Measurements from ENCODE around the gene LONRF3. TPM values are rescaled to one million over a fixed set of nuclear protein-coding genes. Genes with fewer than 3 reads are reported as not detected.
"Not testable (repeated sequence)": the region's sequence is repeated elsewhere in the genome, so short reads cannot be mapped to it uniquely, and the experiment has no call there.

LONRF3 gene
- total RNA-seq, 2 experiments from 2014 or later = 1.7 to 1.9 TPM

DNA sequence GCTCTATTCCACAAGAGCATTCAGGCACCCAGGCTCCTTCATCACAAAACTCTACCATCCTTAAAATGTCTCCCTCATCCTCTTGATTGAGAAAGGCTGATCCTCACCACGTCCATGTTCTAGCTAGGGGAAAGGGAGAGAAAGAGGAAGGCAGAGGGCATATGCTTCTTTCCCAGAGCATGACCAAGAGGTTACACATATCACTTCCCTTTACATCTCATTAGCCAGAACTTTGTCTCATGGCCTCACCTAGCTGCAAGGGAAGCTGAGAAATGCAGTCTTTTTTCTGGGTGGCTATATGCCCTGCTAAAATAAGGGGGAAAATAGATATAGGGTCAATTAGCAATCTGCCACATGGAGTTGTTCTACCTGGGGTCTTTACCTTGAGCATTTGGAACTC lies 42.7 kb downstream of the LONRF3 start:
- Mint-ChIP-seq H3K9me3 (no peaks in the 10 kb centered on the region), H3K27ac (no peak overlapping the region), H3K36me3 (ENCODE audit: low read depth) (peaks cover 7% of the 10 kb centered on the region), H3K4me1 (ENCODE audit: low read depth) (peaks cover 18% of the 10 kb centered on the region), H3K4me3 (no peak overlapping the region), H3K27me3 (no peaks in the 10 kb centered on the region)
- TF ChIP-seq CTCF (IDR thresholded peaks at IDR 0.05) = no peak
- intact Hi-C loops (cut with micrococcal nuclease) = no loop called here
- ATAC-seq (no peak), DNase-seq (no peak)
- ChIA-PET POLR2A (no interaction called here), CTCF (interaction anchor here (3.3 kb wide), 1 partner anchor 12 kb away, joined by 18 read pairs; no protein-coding TSS in a partner anchor)

- Mint-ChIP-seq H3K27me3 (no peaks in the 10 kb centered on the region), H3K9me3 (no peaks in the 10 kb centered on the region), H3K4me3 (no peak overlapping the region), H3K27ac (no peak overlapping the region), H3K4me1 (ENCODE audit: low read depth) (no peaks in the 10 kb centered on the region), H3K36me3 (ENCODE audit: low read depth) (no peaks in the 10 kb centered on the region)
- DNase-seq (no peak), ATAC-seq (no peak)
- TF ChIP-seq CTCF (IDR thresholded peaks at IDR 0.05) = no peak
- intact Hi-C loops (cut with micrococcal nuclease) = no loop called here
- POLR2A ChIA-PET = no interaction called here
- CTCF ChIA-PET = no interaction called here
Observed at GRCh38 chrX:119025900-119026299, 51.5 kb downstream of the LONRF3 start.

DNA sequence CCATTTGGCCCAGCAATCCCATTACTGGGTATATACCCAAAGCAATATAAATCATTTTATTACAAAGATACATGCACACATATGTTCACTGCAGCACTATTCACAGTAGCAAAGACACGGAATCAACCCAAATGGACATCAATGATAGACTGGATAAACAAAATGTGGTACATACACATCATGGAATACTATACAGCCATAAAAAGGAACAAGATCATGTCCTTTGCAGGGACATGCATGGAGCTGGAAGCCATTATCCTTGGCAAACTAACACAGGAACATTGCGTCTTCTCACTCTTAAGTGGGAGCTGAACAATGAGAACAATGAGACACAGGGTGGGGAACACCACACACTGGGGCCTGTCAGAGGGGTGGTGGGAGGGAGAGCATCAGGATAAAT lies 51.9 kb downstream of the LONRF3 start:
- H3K9me3 Mint-ChIP-seq; H3K36me3 Mint-ChIP-seq (ENCODE audit: low read depth); intact Hi-C loops (cut with micrococcal nuclease); DNase-seq; H3K27me3 Mint-ChIP-seq; H3K4me3 Mint-ChIP-seq; H3K4me1 Mint-ChIP-seq (ENCODE audit: low read depth); H3K27ac Mint-ChIP-seq; ATAC-seq; POLR2A ChIA-PET; CTCF ChIA-PET: not testable (repeated sequence)

GRCh38 chrX:119027960-119028732 lies 53.7 kb downstream of the LONRF3 start:
- DNase-seq; H3K27ac Mint-ChIP-seq; H3K4me3 Mint-ChIP-seq; intact Hi-C loops (cut with micrococcal nuclease); POLR2A ChIA-PET; ATAC-seq; H3K36me3 Mint-ChIP-seq (ENCODE audit: low read depth); H3K27me3 Mint-ChIP-seq; H3K9me3 Mint-ChIP-seq; H3K4me1 Mint-ChIP-seq (ENCODE audit: low read depth): not testable (repeated sequence)
- CTCF ChIA-PET = interaction anchor here (1.0 to 1.1 kb wide), 2 partner anchors 22 to 23 kb away, joined by 3 read pairs; no protein-coding TSS in a partner anchor

DNA sequence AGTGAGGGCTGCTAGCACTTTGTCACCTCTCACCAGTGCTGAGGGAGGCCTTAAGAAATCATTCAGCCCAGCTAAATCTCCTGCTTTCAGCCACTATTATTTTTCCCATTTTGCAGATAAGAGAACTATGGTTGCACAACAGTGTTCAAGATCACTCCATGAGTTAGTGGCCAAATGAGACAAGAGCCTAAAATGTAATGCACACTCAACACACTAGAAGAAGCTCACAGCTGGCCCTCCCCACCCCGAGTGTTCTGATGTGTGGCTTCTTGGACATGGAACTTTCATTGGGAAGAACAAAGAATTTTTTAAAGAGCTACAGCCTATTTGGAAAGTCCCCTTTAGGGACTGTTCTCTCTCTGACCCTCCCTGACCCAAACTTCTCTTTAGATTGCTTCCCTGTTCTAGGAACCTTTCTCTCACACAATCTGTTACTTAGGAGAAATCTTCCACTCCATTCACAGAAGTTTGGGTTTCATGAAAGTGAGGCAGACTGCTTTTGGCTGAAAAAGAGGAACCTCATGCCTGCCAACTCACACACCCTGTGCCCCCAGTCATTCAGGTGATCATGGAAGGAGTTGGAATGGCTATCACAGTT lies 54.4 kb downstream of the LONRF3 start:
- Mint-ChIP-seq H3K4me1 (ENCODE audit: low read depth) (no peaks in the 10 kb centered on the region), H3K9me3 (peaks cover 4% of the 10 kb centered on the region), H3K36me3 (ENCODE audit: low read depth) (no peaks in the 10 kb centered on the region), H3K27ac (no peak overlapping the region), H3K27me3 (no peaks in the 10 kb centered on the region), H3K4me3 (no peak overlapping the region)
- ATAC-seq (no peak), DNase-seq (no peak)
- POLR2A ChIA-PET = no interaction called here
- CTCF ChIA-PET = interaction anchor here (1.0 kb wide), 1 partner anchor 24 kb away, joined by 3 read pairs; no protein-coding TSS in a partner anchor
- intact Hi-C loops (cut with micrococcal nuclease) = no loop called here
- TF ChIP-seq CTCF (IDR thresholded peaks at IDR 0.05) = no peak

DNA sequence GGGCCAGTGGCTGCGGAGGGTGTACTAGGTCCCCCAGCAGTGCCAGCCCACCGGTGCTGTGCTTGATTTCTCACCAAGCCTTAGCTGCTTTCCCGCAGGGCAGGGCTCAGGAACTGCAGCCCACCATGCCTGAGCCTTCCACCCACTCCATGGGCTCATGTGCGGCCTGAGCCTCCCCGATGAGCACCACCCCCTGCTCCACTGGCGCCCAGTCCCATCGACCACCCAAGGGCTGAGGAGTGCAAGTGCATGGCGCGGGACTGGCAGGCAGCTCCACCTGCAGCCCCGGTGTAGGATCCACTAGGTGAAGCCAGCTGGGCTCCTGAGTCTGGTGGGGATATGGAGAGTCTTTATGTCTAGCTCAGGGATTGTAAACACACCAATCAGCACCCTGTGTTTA lies 55.2 kb downstream of the LONRF3 start:
- H3K27me3 Mint-ChIP-seq; DNase-seq; H3K4me3 Mint-ChIP-seq; ATAC-seq; POLR2A ChIA-PET; intact Hi-C loops (cut with micrococcal nuclease); H3K36me3 Mint-ChIP-seq (ENCODE audit: low read depth); CTCF ChIA-PET; H3K9me3 Mint-ChIP-seq; H3K27ac Mint-ChIP-seq; H3K4me1 Mint-ChIP-seq (ENCODE audit: low read depth): not testable (repeated sequence)
